Activated CD4-positive, alpha-beta T cell treated with anti-CD3 and anti-CD28 coated beads, Interleukin-10, Interleukin-2, amounts not matched to agents 100 ng/mL and 50 ng/mL, durations not matched to agents 16 hours and 8 hours (primary cell): ENCODE measurements around the gene LBHD2.

ENCODE experiments used
- DNase-seq: peaks from one replicate; pipeline ENCODE4 v3.0.0-alpha.2; 2020

LBHD2 gene

DNA sequence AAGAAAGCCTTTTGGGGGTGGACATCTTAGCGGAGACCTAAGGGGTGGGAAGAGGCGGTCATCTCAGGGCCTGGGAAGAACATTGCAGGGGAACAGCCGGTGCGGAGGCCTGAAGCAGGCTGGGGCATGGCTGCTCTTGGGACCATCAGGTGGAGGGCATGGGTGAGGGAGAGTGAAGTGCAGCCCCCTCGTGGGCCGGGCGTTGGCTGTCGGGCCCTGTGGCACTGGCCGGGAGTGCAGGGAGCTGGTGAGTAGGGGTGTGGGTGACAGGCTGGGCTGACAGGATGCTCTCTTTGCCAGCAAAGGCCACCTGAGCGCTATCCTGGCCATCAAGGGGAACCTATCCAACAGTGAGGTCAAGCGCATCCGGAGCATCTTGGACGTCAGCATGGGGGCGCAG, 50.9 kb downstream of the LBHD2 start:
- DNase-seq = no peak

DNA sequence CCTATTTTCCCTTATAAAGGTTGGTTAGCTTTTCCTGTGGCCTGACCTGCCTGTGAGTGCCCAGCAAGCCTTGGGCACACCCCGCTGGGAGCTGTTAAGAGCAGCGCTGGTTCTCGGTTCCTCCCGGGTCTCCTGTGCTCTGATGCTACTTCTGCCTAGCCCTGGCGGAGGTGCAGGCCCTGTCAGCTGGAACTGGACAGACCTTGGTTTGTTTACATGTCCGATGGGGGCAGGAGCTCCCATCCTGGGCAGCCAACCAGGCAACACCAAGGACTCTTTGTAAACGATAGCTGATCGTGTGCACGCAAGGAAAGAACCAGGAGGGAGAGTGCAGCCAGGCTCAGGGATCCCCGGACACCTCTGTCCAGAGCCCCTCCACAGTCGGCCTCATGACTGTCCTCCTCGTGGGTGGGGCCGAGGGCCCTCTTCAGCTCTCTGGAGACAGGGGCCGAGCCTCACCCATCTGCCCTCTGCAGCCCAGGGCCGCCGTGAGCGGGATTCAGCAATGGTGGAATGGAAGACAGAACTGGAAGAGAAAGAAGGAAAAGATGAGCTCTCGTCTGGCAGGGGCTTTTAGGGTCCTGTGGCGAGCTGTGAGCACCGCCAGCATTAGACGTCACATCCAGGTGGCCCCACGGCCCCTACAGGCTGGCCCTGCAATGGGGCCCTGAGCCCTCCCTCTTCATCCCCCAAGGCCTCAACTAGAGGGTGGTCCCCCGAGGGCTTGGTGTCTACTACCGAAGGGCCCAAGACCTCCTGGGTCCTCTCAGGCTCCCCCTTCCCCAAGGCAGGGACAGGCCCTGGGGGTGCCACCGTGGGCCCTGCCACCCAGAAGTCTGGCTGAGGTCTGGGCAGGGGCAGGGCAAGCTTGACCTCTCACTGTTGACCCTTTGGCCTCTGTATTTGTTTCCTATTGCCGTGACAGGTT, 51.6 kb downstream of the LBHD2 start:
- no peak for DNase-seq

DNA sequence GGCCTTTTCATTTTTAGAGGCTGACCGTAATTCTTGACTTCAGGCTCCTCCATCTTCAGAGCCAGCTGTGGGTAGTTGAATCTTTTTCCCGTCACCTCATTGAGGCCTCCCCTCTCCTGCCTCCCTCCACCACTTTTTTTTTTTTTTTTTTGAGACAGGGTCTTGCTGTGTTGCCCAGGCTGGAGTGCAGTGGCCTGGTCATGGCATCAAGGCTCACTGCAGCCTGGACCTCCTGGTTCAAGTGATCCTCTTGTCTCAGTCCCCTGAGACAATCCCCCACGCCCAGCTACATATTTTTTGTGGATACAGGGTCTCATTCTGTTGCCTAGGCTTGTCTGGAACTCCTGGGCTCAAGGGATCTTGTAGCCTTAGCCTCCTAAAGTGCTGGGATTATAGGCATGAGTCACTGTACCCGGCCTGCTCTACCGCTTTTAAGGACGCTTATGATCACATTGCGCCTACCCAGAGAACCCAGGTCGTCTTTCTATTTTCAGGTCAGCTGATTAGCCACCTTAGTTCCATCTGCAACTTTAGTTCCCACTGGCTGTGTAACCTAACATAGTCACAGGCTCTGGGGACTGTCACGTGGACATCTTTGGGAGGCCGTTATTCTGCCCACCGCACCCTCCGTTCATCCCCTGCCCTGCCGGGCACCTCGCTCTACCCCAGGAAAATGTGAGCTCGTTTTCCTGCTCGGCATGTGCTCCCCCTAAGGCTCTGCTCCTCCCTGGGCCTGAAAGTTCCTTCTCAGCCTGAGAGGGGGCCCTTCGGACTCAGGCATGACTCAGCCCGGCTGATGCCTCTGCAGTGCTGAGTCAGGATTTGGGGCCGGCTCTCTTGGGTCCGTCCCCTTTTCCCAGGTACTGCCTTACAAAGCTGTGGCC, 52.6 kb downstream of the LBHD2 start:
- DNase-seq = no peak

DNA sequence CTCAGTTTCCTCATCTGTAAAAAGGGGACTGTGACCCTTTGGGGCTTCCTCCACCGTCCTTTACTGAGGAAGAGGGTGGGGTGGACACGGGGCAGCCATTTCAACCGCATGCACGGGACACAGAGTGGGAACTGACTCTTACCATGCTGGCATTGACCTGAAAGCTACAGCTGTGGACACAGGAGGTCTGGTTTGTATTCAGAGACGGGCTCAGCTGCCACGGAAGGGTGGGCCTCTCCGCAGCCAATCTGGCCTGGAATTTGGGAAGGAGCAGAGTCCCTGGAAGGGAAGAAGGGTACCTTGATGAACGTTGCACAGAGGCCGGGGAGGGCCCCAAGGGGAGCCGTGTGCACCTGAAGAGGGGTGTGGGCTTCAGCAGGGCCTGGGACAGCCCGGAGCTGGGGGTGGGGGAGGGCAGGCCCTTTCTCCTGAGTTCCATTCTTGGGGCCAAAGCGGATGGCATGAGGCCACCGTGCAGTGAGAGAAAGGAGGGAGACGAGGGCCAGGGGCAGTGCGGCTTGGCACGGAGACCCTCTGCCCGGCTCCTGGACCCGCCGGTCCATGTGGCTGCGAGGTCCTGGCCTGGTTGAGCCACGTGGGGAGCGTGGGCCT, 53.8 kb downstream of the LBHD2 start:
- no peak for DNase-seq

DNA sequence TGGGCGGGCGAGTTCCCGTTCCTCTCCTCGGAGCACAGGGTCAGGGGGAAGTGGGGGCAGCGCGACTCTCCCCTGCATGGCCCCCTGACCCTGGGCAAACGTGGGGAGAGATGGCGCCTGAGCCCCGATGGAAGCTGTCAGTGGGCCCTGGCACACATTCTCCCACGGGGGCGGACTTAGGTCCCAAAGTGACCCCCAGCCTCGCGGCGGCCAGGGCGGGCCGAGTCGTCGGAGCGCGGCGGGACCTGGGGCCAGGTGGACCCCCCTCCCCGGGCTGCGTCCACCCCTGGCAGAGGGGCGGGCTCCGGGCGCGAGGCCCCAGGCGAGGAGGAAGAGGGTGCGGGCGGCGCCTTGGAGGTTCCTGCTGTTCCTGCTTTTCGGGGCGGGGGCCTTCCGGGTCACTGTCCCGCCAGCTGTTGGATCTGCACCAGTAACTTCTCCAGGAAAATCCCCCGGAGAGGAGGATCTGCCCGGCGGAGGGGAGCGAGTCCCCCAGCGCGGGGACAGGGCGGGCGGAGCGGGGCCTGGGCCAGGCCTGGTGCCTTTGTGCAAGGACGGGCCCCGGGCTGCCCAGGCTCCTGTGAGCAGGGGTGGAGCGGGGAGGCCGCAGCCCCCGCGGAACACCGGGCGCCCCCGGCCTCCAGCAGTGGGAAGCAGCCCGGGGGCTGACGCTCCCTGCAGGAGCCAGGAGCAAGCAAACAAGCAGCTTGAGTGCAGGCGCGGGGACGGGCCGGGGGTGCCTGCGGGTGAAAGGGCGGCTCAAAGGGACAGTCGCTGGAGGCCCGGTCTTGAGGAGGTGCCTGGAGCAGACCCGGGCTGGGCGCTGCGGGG, 54.5 kb downstream of the LBHD2 start:
- DNase-seq = no peak

DNA sequence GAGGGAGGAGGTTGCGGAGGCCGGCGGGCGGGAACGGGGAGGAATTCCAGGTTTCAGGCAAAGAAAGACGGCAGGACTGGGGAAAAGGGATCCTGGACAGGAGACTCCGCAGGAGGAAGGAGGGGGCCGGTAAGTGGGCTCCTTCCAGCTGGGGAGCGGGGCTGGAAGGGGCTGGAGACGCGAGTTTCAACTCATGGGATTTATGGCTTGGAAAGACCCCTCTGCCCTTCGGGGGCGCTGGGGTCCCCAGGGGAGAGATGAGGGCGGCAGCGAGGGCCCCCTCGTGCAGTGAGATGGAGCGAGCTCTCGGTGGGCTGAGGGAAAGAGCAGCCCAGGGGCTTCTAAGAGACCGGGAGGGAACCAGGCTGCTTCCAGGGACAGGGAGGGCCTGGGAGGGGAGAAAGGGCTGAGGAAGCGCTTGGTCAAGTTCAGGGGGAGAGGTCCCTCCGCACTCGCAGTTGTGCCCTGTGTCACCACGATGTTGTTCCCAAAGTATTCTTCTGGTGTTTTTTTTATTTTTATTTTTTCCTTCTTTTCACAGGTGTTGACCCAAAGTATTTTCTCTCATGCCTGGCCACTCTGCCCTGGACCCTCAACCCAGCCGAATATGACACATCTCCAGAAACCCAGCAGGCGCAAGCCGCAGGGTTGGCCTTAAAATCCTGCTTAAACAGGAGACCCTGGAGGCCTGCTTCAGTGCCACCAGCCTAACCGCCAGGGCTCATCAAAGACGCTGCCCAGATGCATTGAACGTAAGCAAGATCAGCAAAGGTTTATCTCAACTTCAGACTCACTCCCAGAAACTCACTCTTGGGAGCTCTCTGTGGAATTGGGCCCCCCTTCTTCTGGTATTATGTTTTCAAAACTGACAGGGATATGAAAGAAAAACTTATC, 55.4 kb downstream of the LBHD2 start:
- no peak for DNase-seq
